Measurements from ENCODE around the gene MIS18A.

The MIS18A gene

GRCh38 chr21:32304998-32305397 lies 26.1 kb upstream of the MIS18A start:
- Histone ChIP-seq H3K27me3 (replicated peaks) (no peaks in the 10 kb centered on the region), H3K36me3 (replicated peaks) (peaks cover 14% of the 10 kb centered on the region), H3K4me3 (ENCODE audit: low read depth, low read length) (no peak overlapping the region), H3K27ac (no peak overlapping the region)
- DNase-seq: no peak
- TF ChIP-seq CTCF (IDR thresholded peaks at IDR 0.05; ENCODE audit: low read depth, low read length, missing control alignments): no peak
- in situ Hi-C loops (cut with HindIII; ENCODE audit: low pct_ligation_motif_present, low sequenced_read_pairs): no loop called here

- no peak for TF ChIP-seq CTCF (IDR thresholded peaks at IDR 0.05; ENCODE audit: low read depth, low read length, missing control alignments)
- in situ Hi-C loops (cut with HindIII; ENCODE audit: low pct_ligation_motif_present, low sequenced_read_pairs): no loop called here
- Histone ChIP-seq H3K27ac (no peak overlapping the region), H3K36me3 (replicated peaks) (peaks cover 8% of the 10 kb centered on the region), H3K27me3 (replicated peaks) (no peaks in the 10 kb centered on the region), H3K4me3 (ENCODE audit: low read depth, low read length) (no peak overlapping the region)
- DNase-seq: no peak
Measured at GRCh38 chr21:32303385-32303784, 24.5 kb upstream of the MIS18A start.

- Histone ChIP-seq H3K27me3 (replicated peaks) (no peaks in the 10 kb centered on the region), H3K36me3 (replicated peaks) (peaks cover 6% of the 10 kb centered on the region), H3K27ac (no peak overlapping the region), H3K4me3 (ENCODE audit: low read depth, low read length) (no peak overlapping the region)
- no peak for TF ChIP-seq CTCF (IDR thresholded peaks at IDR 0.05; ENCODE audit: low read depth, low read length, missing control alignments)
- no peak for DNase-seq
- in situ Hi-C loops (cut with HindIII; ENCODE audit: low pct_ligation_motif_present, low sequenced_read_pairs): no loop called here
Measured at GRCh38 chr21:32302560-32302959, 23.7 kb upstream of the MIS18A start.

DNA sequence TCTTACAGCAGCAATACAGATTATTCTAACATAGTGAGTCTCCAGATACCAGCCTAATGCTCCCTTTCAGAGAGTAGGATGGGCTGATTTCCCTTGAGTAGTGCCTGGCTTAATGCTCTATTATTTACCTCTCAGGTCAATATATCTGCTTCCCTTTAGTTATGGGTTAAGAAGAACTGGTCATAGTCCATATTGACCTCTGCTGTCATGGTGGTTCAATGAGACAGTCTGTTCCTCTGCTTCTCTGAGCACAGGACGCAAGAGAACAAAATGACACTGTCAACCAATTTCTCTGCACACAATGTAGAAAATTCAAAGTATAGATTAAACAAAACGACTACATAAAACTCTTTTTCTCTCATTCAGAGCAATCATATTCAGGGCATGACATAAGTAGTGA lies 22.7 kb upstream of the MIS18A start:
- no peak for TF ChIP-seq CTCF (IDR thresholded peaks at IDR 0.05; ENCODE audit: low read depth, low read length, missing control alignments)
- Histone ChIP-seq H3K27ac (no peak overlapping the region), H3K4me3 (ENCODE audit: low read depth, low read length) (no peak overlapping the region), H3K27me3 (replicated peaks) (no peaks in the 10 kb centered on the region), H3K36me3 (replicated peaks) (peaks cover under 1% of the 10 kb centered on the region)
- no peak for DNase-seq
- in situ Hi-C loops (cut with HindIII; ENCODE audit: low pct_ligation_motif_present, low sequenced_read_pairs): no loop called here

- Histone ChIP-seq H3K4me3 (ENCODE audit: low read depth, low read length) (no peak overlapping the region), H3K27ac (no peak overlapping the region), H3K27me3 (replicated peaks) (no peaks in the 10 kb centered on the region), H3K36me3 (replicated peaks) (no peaks in the 10 kb centered on the region)
- in situ Hi-C loops (cut with HindIII; ENCODE audit: low pct_ligation_motif_present, low sequenced_read_pairs): no loop called here
- no peak for TF ChIP-seq CTCF (IDR thresholded peaks at IDR 0.05; ENCODE audit: low read depth, low read length, missing control alignments)
- no peak for DNase-seq
Measured at GRCh38 chr21:32300117-32300681, 21.4 kb upstream of the MIS18A start.

DNA sequence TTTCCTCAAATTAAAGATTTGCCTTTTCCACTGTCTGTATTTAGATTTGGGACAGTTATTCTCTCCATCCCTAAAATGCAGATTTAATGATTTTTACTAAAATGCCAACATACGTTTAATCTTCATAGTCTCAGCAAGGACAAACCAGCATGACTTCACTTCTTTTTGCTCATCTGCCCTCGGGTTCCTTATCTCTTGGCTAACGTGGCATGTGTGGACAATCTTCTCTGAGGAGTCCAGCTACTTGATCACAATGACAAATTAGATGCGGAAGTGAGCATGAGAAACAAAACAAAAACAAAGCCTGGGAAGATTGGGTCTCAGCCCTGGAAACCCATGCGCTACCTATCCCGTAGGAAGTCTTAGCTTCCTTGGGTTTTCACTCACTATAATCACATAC lies 20.8 kb upstream of the MIS18A start:
- no peak for TF ChIP-seq CTCF (IDR thresholded peaks at IDR 0.05; ENCODE audit: low read depth, low read length, missing control alignments)
- in situ Hi-C loops (cut with HindIII; ENCODE audit: low pct_ligation_motif_present, low sequenced_read_pairs): no loop called here
- DNase-seq: no peak

More for the DNA sequence above, 20.8 kb upstream of the MIS18A start:
- Histone ChIP-seq H3K27me3 (replicated peaks) (no peaks in the 10 kb centered on the region), H3K4me3 (ENCODE audit: low read depth, low read length) (no peak overlapping the region), H3K36me3 (replicated peaks) (no peaks in the 10 kb centered on the region), H3K27ac (no peak overlapping the region)
